ENCODE results near the gene G0S2.

The G0S2 gene

DNA sequence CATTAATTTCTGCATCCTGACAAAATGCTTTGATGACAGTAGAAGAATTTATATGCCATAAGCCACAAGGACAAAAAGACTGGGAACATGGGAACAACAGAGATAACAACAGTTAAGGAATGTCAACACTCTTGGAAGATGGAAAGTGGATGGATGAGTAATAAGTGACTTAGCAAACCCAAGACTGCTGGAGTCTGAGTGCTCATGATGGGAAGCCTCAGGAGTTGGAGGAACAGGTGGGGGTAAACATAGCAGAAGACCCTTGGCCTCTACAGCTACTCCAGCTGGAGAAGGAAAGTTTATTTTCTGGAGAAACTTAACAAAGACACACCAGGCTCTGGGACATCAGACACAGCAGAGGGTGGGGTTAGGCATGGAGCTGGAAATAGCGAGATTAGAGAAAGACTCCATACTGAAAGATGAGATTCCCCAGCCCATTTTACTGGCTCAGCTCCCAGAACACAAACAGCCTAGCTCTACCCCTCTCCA is 13.6 kb downstream of the G0S2 start:
- DNase-seq (ENCODE audit: low spot score) (no peak), ATAC-seq (ENCODE audit: low read depth) (no peak)
- H3K4me3 ChIP-seq (ENCODE audit: severe bottlenecking) = no peak overlapping the region
- no peaks in the 10 kb centered on the region for H3K36me3 ChIP-seq (ENCODE audit: low read depth)
- TF ChIP-seq, protein P1, sequence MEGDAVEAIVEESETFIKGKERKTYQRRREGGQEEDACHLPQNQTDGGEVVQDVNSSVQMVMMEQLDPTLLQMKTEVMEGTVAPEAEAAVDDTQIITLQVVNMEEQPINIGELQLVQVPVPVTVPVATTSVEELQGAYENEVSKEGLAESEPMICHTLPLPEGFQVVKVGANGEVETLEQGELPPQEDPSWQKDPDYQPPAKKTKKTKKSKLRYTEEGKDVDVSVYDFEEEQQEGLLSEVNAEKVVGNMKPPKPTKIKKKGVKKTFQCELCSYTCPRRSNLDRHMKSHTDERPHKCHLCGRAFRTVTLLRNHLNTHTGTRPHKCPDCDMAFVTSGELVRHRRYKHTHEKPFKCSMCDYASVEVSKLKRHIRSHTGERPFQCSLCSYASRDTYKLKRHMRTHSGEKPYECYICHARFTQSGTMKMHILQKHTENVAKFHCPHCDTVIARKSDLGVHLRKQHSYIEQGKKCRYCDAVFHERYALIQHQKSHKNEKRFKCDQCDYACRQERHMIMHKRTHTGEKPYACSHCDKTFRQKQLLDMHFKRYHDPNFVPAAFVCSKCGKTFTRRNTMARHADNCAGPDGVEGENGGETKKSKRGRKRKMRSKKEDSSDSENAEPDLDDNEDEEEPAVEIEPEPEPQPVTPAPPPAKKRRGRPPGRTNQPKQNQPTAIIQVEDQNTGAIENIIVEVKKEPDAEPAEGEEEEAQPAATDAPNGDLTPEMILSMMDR (IDR thresholded peaks at IDR 0.05; ENCODE audit: poor library complexity, severe bottlenecking) = no peak
- peaks cover 3% of the 10 kb centered on the region for H3K4me1 ChIP-seq (ENCODE audit: insufficient read depth, poor library complexity, severe bottlenecking)
- no peak overlapping the region for H3K27ac ChIP-seq (ENCODE audit: poor library complexity, severe bottlenecking)
- H3K27me3 ChIP-seq (ENCODE audit: insufficient read depth, poor library complexity, severe bottlenecking) = no peaks in the 10 kb centered on the region
- H3K9me3 ChIP-seq (ENCODE audit: severe bottlenecking) = no peaks in the 10 kb centered on the region

GRCh38 chr1:209689477-209689876 is 14.3 kb downstream of the G0S2 start:
- Histone ChIP-seq H3K4me3 (ENCODE audit: severe bottlenecking) (no peak overlapping the region), H3K27me3 (ENCODE audit: insufficient read depth, poor library complexity, severe bottlenecking) (no peaks in the 10 kb centered on the region), H3K36me3 (ENCODE audit: low read depth) (no peaks in the 10 kb centered on the region), H3K9me3 (ENCODE audit: severe bottlenecking) (no peaks in the 10 kb centered on the region), H3K4me1 (ENCODE audit: insufficient read depth, poor library complexity, severe bottlenecking) (peaks cover 3% of the 10 kb centered on the region), H3K27ac (ENCODE audit: poor library complexity, severe bottlenecking) (no peak overlapping the region)
- no peak; the same call in 2 of the 3 replicates for ATAC-seq (ENCODE audit: low read depth)
- no peak for DNase-seq (ENCODE audit: low spot score)
- TF ChIP-seq, protein P1 (IDR thresholded peaks at IDR 0.05; ENCODE audit: poor library complexity, severe bottlenecking) = no peak

DNA sequence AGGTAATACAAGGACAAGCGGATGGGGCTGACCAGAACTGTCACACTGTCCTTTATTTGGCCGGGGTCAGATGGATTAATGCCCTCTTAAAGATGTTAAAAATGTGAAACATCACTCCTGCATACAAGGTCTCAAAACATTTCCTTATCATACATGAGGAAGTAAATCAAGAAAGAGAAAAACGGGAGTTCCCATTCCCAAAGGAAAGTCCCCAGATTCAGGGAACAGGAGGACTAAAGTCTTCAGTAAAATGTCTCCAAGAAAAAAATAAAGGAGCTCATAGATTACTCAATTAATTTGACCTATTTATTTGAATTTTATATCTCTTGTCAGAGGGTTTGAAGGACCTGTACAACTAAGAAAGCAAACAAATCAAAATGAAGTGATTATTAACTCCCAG is 16.0 kb downstream of the G0S2 start:
- peaks cover 3% of the 10 kb centered on the region for H3K4me1 ChIP-seq (ENCODE audit: insufficient read depth, poor library complexity, severe bottlenecking)
- no peaks in the 10 kb centered on the region for H3K36me3 ChIP-seq (ENCODE audit: low read depth)
- H3K9me3 ChIP-seq (ENCODE audit: severe bottlenecking) = no peaks in the 10 kb centered on the region
- H3K27ac ChIP-seq (ENCODE audit: poor library complexity, severe bottlenecking) = no peak overlapping the region
- H3K4me3 ChIP-seq (ENCODE audit: severe bottlenecking) = no peak overlapping the region
- TF ChIP-seq, protein P1 (IDR thresholded peaks at IDR 0.05; ENCODE audit: poor library complexity, severe bottlenecking) = no peak
- DNase-seq (ENCODE audit: low spot score) = no peak
- no peaks in the 10 kb centered on the region for H3K27me3 ChIP-seq (ENCODE audit: insufficient read depth, poor library complexity, severe bottlenecking)
- ATAC-seq (ENCODE audit: low read depth) = no peak

GRCh38 chr1:209692296-209692695 is 17.1 kb downstream of the G0S2 start:
- H3K4me1 ChIP-seq (ENCODE audit: insufficient read depth, poor library complexity, severe bottlenecking) = peaks cover 3% of the 10 kb centered on the region
- no peak overlapping the region for H3K4me3 ChIP-seq (ENCODE audit: severe bottlenecking)
- TF ChIP-seq, protein P1 (IDR thresholded peaks at IDR 0.05; ENCODE audit: poor library complexity, severe bottlenecking) = no peak
- H3K27me3 ChIP-seq (ENCODE audit: insufficient read depth, poor library complexity, severe bottlenecking) = no peaks in the 10 kb centered on the region
- DNase-seq (ENCODE audit: low spot score) (no peak), ATAC-seq (ENCODE audit: low read depth) (no peak)
- no peak overlapping the region for H3K27ac ChIP-seq (ENCODE audit: poor library complexity, severe bottlenecking)
- H3K36me3 ChIP-seq (ENCODE audit: low read depth) = no peaks in the 10 kb centered on the region
- no peaks in the 10 kb centered on the region for H3K9me3 ChIP-seq (ENCODE audit: severe bottlenecking)

DNA sequence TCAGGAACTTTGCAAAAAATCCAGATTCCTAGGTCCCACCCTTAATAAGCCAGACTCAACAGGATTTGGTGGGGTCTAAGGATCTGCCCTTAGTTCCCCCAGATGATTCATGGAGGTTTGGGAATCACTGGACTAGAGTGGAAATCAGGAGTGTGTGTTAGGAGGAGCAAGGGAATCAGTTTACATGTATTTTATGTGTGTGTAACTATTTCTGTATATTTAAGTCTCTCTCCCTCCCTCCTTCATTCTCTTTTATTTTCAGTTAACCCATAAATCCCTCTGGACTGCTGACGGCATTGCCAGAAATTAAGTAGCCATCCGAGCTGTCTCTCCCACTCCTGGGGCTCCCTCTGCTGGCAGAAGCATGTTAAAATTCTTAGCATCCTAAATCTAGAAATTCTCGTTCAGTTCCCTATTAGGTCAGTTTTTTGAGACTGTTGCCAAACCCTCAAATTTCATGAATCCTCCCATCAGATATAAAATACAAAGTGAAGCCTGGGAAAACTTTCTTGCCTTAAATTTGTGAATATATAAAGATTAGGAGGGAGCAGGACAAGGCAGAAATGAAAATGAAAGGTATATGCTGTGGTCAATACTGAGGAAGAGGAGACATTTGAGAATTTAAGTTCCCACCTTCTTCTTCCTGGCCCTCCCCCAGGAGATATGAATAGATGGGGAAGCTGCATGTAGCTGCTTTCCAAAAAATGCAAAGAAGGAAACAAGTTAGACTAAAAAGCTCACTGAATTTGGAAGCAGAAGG is 17.7 kb downstream of the G0S2 start:
- no peaks in the 10 kb centered on the region for H3K9me3 ChIP-seq (ENCODE audit: severe bottlenecking)
- no peak overlapping the region for H3K4me3 ChIP-seq (ENCODE audit: severe bottlenecking)
- TF ChIP-seq, protein P1 (IDR thresholded peaks at IDR 0.05; ENCODE audit: poor library complexity, severe bottlenecking) = peak; percentile 76
- no peak for DNase-seq (ENCODE audit: low spot score)
- no peaks in the 10 kb centered on the region for H3K27me3 ChIP-seq (ENCODE audit: insufficient read depth, poor library complexity, severe bottlenecking)
- no peaks in the 10 kb centered on the region for H3K36me3 ChIP-seq (ENCODE audit: low read depth)
- H3K27ac ChIP-seq (ENCODE audit: poor library complexity, severe bottlenecking) = no peak overlapping the region
- peak; percentile 48; the same call in 2 of the 3 replicates for ATAC-seq (ENCODE audit: low read depth)
- H3K4me1 ChIP-seq (ENCODE audit: insufficient read depth, poor library complexity, severe bottlenecking) = peaks cover 3% of the 10 kb centered on the region

All from RWPE2 (cell line).